ES-I3 (cell line): ENCODE results near the gene VIPR2.

Experiments used
- H3K36me3 ChIP-seq: 2 replicates; pipeline ENCODE4 v1.6.1; 2013; ENCODE audit warnings: mild to moderate bottlenecking, low read length, control low read depth, moderate library complexity; ENCODE audit not compliant: insufficient read depth
- H3K4me1 ChIP-seq: 2 replicates; pipeline ENCODE4 v1.6.1; 2013; ENCODE audit warnings: mild to moderate bottlenecking, control low read depth, low read length; ENCODE audit not compliant: insufficient read depth
- H3K9ac ChIP-seq: 2 replicates; pipeline ENCODE4 v1.6.1; 2013; ENCODE audit warnings: low read depth, mild to moderate bottlenecking, low read length, moderate library complexity
- H3K9me3 ChIP-seq: 2 replicates; pipeline ENCODE4 v1.6.1; 2013; ENCODE audit warnings: mild to moderate bottlenecking, low read length, moderate library complexity; ENCODE audit not compliant: control insufficient read depth, insufficient read depth

VIPR2 gene

DNA sequence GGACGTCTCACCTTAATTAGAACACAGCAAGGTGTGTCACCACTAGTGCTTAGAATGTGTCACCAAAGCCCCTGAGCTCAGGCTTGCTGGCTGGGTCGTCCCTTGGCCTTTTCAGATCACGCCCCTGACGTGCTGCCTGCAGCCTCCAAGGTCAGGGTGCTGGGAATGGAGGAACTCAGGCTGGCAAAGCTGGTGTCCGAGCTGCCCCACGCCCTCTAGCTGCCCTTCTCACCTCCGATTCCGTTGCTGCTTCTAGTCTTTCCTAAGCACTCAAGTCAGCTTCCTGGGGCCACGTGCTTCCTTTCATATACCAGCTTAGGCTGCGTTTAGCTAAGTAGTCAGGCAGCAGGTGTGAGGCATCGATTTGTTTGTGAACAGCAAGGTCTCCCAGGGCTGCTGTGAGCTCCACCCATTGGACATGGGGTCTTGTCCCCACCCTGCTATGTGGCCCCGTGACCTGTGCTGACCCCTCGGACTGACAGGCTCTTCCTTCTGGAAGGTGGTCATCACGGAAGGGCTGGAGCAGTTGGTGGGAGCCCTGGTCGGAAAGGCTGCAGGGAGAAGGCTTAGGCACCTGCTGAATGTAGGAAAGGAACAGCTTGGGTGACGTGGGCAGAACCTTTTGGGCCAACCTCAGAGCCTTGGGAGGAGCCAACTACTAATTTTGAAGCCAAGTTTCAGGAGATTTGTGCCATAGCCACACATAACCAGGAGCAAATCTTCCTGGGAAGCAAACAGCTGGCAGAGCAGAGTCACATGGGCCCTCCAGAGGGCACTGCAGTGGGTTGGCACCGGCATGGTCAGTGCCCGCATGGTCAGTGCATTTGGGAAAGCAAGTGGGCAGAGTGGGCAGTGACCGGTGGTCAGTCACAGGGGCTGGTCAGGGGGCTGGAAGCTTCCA, 28.8 kb downstream of the VIPR2 start:
- Histone ChIP-seq H3K36me3 (no peaks in the 10 kb centered on the region), H3K4me1 (peaks cover 6% of the 10 kb centered on the region; the same call in 1 of the 2 replicates), H3K9me3 (no peaks in the 10 kb centered on the region), H3K9ac (no peak overlapping the region)

- no peaks in the 10 kb centered on the region for H3K36me3 ChIP-seq
- H3K9me3 ChIP-seq: no peaks in the 10 kb centered on the region
- no peak overlapping the region for H3K9ac ChIP-seq
- H3K4me1 ChIP-seq: peaks cover 6% of the 10 kb centered on the region; the same call in 1 of the 2 replicates
Observed at GRCh38 chr7:159114981-159115380, 29.7 kb downstream of the VIPR2 start.

- Histone ChIP-seq H3K36me3 (no peaks in the 10 kb centered on the region), H3K4me1 (peaks cover 6% of the 10 kb centered on the region; the same call in 1 of the 2 replicates), H3K9me3 (no peaks in the 10 kb centered on the region), H3K9ac (no peak overlapping the region)
Observed at GRCh38 chr7:159114096-159114495, 30.6 kb downstream of the VIPR2 start.

GRCh38 chr7:159113056-159113455, 31.6 kb downstream of the VIPR2 start:
- H3K9ac ChIP-seq: peak overlapping the region; percentile 15; the same call in 1 of the 2 replicates
- peaks cover 6% of the 10 kb centered on the region; the same call in 1 of the 2 replicates for H3K4me1 ChIP-seq
- H3K36me3 ChIP-seq: no peaks in the 10 kb centered on the region
- H3K9me3 ChIP-seq: no peaks in the 10 kb centered on the region

- H3K4me1 ChIP-seq: peaks cover 7% of the 10 kb centered on the region
- no peaks in the 10 kb centered on the region for H3K36me3 ChIP-seq
- peak overlapping the region; percentile 15; the same call in 1 of the 2 replicates for H3K9ac ChIP-seq
- no peaks in the 10 kb centered on the region for H3K9me3 ChIP-seq
Observed at GRCh38 chr7:159112136-159113011, 32.3 kb downstream of the VIPR2 start.

GRCh38 chr7:159109653-159110035, 35.0 kb downstream of the VIPR2 start:
- Histone ChIP-seq H3K9ac (no peak overlapping the region), H3K4me1 (peaks cover 18% of the 10 kb centered on the region), H3K9me3 (no peaks in the 10 kb centered on the region), H3K36me3 (no peaks in the 10 kb centered on the region)

GRCh38 chr7:159108941-159109652, 35.6 kb downstream of the VIPR2 start:
- Histone ChIP-seq H3K9me3 (no peaks in the 10 kb centered on the region), H3K4me1 (peaks cover 14% of the 10 kb centered on the region), H3K9ac (no peak overlapping the region), H3K36me3 (no peaks in the 10 kb centered on the region)

DNA sequence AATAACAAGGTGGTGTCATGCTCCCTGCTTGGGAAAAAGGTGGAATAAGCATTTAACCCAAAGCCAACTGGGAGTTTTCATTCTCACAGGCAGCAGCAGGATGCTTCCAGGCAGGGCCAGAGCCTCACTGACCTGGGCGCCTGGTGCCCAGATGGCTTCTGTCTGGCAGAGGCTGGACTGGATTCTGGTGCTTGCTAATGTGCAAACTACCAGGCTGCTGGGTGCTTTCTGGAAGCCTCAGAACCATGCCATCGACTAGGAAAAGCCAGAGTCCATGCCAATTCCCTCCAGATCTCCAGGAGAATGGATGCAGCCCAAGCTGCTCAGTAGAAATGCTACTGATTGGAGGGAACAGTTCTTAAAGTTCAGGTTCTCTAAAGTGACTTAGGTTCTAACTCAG, 36.2 kb downstream of the VIPR2 start:
- no peaks in the 10 kb centered on the region for H3K9me3 ChIP-seq
- H3K4me1 ChIP-seq: peaks cover 12% of the 10 kb centered on the region; the same call in 1 of the 2 replicates
- H3K9ac ChIP-seq: no peak overlapping the region
- H3K36me3 ChIP-seq: no peaks in the 10 kb centered on the region

DNA sequence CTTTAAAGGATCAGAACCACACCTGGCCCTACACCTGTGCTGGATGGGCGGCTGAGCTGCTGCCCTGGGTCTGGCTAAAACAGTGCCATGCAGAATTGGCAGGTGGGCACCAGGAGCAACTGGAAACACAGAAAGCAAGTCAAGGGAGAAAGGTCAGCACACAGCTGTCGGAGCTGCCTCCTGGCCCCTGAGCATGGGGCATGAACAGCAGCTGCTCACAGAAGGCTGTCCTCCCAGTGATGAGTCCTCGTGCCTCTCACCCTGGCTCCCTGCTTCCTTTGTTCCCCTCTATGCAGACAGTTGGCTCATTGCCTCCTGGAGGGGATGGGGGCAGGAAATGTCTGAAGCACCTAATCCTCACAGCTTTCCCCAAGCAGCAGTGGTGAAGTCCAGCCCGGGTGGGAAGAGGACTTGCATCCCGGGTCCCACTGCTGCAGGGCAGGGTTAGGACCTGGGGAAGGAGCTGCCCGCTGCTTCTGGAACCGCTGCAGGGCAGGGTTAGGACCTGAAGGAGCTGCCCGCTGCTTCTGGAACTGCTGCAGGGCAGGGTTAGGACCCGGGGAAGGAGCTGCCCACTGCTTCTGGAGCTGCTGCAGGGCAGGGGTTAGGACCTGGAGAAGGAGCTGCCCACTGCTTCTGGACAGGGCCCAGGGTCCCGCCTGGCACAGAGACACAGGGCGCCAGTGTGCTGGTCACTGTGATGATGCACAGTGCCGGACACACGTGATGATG, 37.3 kb downstream of the VIPR2 start:
- no peaks in the 10 kb centered on the region for H3K36me3 ChIP-seq
- no peaks in the 10 kb centered on the region for H3K9me3 ChIP-seq
- H3K9ac ChIP-seq: no peak overlapping the region
- H3K4me1 ChIP-seq: peaks cover 12% of the 10 kb centered on the region; the same call in 1 of the 2 replicates

GRCh38 chr7:159105832-159106811, 38.5 kb downstream of the VIPR2 start:
- Histone ChIP-seq H3K36me3 (no peaks in the 10 kb centered on the region), H3K9ac (no peak overlapping the region), H3K9me3 (no peaks in the 10 kb centered on the region), H3K4me1 (peaks cover 12% of the 10 kb centered on the region; the same call in 1 of the 2 replicates)

DNA sequence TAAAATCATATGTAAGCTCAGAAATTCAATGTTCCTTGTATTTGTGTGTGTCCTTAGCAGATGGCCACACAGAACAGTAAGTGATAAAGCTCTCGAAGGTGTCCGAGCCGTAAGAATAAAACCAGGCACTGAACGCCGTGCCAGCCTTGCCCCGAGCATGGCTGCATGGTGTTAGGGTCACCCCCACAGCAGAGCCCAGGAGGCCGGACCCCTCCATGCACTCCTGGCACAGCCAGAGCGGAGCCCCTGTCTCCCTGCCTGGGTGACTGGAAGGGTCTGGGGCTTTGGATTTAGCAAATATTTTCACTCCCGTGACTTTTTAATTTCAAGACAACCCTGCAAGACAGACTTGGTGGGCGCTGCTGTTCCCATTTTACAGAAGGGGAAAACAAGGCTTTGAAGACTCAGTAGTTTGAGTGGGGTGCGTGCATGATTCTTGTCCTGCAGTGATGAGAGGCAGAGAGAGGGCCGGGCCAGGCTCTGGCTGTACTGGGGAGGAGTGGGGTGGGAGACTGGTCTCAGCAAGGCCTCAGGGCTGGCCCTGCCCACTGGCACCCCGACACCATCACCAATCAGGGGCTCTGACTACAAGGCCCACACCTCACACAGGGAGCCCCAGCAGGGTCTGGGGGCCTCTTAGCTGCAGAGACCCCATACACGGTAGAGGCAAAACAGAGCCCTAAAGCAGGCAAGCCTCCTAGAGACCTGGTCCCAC, 39.4 kb downstream of the VIPR2 start:
- no peaks in the 10 kb centered on the region for H3K9me3 ChIP-seq
- H3K9ac ChIP-seq: no peak overlapping the region
- H3K36me3 ChIP-seq: no peaks in the 10 kb centered on the region
- peaks cover 12% of the 10 kb centered on the region; the same call in 1 of the 2 replicates for H3K4me1 ChIP-seq

GRCh38 chr7:159104188-159104920, 40.3 kb downstream of the VIPR2 start:
- Histone ChIP-seq H3K36me3 (no peaks in the 10 kb centered on the region), H3K4me1 (peaks cover 12% of the 10 kb centered on the region; the same call in 1 of the 2 replicates), H3K9ac (no peak overlapping the region), H3K9me3 (no peaks in the 10 kb centered on the region)
